HG03442 (cell line): ENCODE results near the gene SLIT2.

Source experiments
- ATAC-seq: cut with Tn5 transposase; IDR thresholded peaks from one replicate; pipeline ENCODE4 v1.9.1; 2021; ENCODE audit warnings: mild to moderate bottlenecking, moderate library complexity; ENCODE audit not compliant: unreplicated experiment

The SLIT2 gene, protein sequence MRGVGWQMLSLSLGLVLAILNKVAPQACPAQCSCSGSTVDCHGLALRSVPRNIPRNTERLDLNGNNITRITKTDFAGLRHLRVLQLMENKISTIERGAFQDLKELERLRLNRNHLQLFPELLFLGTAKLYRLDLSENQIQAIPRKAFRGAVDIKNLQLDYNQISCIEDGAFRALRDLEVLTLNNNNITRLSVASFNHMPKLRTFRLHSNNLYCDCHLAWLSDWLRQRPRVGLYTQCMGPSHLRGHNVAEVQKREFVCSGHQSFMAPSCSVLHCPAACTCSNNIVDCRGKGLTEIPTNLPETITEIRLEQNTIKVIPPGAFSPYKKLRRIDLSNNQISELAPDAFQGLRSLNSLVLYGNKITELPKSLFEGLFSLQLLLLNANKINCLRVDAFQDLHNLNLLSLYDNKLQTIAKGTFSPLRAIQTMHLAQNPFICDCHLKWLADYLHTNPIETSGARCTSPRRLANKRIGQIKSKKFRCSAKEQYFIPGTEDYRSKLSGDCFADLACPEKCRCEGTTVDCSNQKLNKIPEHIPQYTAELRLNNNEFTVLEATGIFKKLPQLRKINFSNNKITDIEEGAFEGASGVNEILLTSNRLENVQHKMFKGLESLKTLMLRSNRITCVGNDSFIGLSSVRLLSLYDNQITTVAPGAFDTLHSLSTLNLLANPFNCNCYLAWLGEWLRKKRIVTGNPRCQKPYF (N-terminal part only)

DNA sequence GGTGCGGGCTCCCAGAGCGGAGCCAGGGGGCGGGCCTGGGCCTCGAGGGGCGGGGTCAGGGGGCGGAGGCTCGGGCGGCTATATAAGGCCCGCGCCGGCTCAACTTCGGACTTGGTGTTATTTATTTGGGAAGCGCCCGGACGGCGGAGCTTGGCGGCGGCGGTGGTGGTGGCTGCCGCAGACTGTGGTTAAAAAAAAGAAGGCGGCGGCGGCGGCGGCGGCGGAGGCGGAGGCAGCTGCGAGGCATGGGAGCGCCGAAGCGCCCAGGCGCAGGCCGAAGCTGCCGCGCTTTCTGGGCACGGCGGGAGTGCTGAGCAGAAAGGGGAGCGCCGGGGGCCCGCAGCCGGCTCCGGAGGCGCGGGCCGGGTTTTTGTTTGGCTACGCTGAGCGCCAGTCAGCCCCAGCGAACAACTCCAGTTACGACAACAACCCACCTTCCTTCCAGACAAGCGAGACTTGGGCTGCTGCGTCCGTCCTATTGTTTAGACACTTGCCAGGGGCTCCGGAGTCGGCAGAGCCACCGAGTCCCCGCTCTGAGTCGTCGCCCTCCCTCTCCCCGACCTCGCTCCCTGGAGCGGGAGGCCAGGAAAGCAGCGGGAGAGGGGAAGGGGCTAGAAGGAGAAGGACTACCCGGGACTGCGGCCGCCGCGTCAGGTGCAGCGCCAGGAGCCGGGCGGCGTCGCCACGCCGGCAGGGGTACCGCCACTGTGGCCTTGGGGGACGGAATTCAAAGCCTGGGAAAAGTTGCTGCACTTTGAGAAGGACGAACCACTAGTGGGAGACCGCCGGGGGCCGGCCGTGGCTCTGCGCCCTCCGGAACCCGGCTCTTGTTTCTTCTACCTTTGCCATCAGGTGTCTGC lies at the start of gene SLIT2:
TSS of gene SLIT2 (plus strand) at position 110 of the 860 bp plus-strand sequence. CDS start 1,911 bp downstream, outside the sequence.
- ATAC-seq = peak; percentile 84

DNA sequence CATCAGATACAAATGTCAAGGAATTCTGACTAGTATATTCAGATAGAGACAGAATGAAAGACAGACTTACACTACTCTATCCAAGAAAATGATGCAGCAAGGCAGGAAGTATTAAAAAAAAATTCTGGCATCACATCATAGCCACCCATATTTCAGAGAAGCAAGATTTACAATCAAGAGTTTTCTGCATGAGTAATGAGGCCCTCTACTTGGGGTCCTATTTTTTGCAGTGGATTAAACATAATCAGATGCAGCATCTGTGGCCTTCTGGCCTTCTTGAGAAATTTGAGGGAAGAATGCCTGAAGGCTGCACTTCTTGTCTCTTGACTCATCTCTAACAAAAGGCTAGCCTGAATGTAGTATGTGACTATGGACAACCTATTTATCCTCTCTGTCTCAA lies 48.2 kb upstream of the SLIT2 start:
- no peak for ATAC-seq

DNA sequence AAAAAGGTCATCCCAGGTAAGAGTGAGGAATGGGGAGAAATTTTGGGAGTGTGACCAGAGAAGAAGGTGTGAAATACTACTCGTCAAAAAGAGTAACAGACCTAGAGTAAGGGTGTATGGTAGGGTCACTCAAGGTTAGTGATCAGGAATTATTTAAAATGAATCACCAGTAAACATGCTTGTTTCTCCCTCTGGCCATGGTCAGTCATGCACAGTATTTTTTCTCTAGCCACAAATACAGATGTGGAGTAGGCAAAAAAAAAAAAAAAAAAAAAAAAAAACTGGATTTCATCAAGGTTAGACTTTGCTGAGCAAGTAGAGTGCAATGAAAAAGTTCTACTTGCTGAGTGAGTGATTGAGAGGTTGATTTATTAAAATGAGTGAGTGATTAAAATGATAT lies 34.2 kb upstream of the SLIT2 start:
- ATAC-seq = no peak

DNA sequence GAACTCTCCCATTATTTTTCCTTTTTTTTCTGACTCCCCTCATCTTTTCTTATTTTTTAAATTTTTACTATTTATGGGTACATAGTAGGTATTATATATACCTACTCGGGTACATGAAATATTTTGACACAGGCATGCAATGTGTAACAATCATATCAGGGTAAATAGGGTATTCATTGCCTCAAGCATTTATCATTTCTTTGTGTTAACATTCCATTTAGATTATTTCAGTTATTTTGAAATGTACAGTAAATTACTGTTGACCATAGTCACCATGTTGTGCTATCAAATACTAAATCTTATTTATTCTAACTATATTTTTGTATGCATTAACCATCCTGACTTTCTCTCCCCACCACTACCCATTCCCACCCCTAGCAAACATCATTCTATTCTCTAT lies 33.8 kb upstream of the SLIT2 start:
- ATAC-seq = no peak

DNA sequence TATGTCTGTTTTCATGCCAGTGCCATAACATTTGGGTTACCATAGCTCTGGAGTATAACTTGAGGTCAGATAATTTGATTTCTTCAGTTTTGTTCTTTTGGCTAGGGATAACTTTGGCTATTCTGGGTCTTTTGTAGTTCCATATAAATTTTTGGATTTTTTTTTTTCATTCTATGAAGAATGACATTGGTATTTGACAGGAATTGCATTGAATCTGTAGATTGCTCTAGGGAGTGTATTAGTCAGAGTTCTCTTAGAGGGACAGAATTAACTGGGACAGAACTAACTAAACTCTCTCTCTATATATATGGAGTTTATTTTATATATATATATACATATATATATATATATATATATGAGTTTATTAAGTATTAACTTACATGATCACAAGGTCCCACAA lies 32.2 kb upstream of the SLIT2 start:
- no peak for ATAC-seq

DNA sequence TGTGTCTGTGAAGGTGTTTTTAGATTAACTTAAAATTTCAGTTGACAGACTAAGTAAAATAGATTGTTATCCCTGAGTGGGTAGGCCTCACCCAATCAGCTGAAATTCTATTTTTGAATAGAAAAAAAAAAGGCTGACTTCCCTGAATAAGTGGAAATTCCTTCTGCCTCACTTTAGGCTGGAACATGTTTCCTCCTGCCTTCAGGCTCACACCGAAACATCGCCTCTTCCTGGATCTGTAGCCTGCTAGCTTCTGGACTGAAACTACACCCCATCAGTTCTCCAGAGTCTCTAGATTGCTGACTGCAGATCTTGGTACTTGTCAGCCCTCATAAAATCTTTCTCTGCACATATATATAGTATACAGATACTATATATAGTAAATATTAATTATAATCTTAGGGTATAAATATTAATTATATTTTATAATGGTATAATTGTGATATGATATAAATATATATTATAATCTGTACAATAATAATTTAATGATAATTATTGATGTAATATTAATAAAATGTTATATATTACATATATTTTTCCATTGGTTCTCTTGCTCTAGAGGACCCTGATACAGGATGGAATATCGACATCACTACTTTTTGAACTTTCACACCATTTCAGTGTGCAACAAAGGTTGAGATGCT lies 13.7 kb upstream of the SLIT2 start:
- no peak for ATAC-seq

DNA sequence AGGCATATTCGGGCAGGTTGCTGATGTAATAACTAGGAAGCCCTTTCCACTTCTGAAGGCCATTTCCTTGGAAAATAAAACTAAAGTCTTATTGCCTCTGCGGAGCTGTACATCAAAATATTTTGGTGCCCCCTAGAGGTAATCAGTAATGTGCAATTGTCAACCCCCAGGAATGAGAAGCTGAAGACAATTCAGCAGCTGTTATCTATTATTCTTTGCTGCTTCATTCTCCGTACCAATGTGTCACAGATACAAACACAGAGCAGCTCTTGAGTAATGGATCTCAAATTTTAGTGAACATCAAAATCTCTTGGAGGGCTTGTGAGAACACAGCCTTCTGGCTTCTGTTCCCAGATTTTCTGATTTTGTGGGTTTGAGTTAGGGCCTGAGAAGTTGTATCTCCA lies 3.5 kb upstream of the SLIT2 start:
- ATAC-seq = no peak

DNA sequence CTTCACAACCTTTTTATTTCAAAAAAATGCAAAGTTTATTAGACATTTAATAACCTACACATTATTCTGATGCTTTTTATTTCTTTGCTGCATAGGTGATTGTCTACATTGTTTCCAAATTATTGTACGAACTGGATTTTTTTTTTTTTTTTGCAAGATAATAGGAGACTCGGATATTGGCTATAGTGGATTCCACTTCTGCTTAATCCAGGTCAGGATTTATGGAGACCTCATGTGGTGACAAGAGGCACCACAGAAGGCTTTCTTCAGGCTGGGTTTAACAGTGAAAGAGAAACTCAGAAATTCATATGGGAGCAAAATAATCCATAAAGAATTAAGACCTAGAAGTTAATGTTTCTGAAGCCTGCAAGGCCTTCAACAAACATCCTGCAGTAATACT lies 2.4 kb upstream of the SLIT2 start:
- no peak for ATAC-seq

DNA sequence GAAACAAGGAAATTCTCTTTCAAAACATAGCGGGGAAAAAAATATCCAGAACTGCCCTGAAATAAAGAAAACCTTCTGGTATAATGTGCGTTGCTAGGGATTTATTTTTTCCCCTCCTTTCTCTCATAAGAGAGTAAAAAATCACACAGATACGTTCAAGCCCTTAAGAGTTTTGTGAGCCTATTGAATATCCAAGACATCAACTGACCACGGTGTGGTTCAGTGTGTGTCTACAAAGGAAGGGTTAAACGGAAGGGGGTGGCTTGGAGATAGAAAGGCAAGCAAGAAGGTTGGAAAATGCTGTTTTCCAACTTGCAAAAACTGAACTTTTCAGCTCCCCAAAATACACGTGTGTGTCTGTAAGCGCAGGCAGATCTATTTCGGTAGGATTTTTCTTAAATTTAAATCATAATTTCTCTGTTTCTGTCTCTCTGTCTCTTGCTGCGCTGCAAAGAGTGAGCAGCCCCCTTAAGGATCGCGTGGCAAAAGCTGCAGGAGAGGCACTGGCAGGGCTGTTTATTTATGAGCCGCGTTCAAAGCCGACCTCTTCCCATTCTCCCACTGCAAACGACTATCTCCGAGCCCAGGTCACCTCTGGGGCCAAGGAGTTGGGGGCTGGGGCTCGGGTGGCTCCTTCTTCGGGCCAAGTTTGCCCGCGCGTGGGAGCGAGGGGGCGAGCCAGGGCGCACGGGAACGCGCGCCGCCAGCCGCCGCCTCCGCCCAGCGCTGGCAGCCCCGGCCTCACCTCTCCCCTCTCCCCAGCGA lies 492 bp upstream of the SLIT2 start:
- no peak for ATAC-seq

DNA sequence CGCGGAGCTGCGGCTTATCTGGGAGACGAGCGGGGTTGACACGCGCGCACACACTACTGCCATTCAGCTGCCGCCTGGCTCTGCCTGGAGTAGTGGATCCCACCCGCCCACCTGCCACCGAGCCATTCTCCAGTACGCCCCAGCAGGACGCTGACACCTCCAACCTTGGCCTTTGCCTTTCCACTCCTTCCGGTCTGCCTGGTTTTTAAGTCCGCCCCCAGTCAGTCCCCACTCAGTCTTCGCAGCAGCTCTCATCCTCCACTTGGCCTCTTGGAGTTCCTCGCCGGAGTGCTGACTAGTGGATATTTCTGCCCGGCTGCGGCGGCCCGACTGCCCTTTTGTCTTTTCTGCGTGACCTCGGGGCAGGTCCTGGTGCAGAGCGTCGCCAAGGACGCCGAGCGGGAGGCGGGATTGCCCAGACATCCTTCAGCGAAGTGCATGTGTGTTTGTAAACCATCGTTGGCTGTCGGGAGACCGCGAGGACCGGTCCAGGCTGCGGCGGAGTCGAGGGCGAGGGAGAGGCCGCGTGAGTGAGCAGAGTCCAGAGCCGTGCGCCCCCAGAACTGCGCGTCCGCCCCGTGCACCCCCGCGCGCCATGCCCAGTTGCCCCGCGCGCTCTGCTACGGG lies 1.1 kb downstream of the SLIT2 start:
- ATAC-seq = no peak

DNA sequence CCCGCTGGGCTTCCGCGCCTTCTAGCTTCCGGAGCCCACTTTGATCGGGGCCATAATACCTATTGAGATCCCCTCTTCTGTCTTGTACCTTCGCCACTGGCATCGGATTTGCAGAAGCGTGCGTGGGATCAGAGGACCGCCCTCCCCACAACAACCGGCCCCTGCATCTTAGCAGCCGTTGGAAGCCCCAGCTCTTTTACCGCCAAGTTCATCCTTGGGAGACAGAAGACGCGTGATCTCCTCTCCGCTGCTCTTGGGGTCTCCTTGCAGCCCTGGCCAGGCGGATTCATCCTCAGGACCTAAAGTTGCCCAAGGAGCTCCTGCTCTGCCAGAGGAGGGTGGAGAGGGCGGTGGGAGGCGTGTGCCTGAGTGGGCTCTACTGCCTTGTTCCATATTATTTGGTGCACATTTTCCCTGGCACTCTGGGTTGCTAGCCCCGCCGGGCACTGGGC lies 1.6 kb downstream of the SLIT2 start:
- ATAC-seq = no peak

DNA sequence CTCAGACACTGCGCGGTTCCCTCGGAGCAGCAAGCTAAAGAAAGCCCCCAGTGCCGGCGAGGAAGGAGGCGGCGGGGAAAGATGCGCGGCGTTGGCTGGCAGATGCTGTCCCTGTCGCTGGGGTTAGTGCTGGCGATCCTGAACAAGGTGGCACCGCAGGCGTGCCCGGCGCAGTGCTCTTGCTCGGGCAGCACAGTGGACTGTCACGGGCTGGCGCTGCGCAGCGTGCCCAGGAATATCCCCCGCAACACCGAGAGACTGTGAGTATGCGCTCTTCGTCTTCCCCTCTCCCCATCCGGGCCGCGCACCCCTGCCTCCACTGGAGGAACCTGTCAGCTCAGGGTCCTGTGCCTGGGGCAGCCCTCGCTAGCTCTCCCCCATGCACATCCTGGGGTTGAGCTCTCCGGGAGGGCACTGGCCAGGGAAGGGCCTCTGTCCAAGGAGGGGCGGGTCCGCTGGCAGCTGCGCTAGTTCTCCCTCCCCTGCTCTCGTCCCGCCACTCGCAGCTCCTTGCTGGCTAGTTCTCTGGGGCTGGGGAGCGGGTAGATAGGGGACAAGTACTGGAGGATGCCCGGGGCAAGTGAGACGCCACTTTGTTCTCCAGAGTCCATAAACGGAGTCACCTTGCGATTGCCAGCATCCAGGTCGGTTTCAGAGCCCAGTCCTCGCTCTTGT lies 2.2 kb downstream of the SLIT2 start:
- no peak for ATAC-seq

DNA sequence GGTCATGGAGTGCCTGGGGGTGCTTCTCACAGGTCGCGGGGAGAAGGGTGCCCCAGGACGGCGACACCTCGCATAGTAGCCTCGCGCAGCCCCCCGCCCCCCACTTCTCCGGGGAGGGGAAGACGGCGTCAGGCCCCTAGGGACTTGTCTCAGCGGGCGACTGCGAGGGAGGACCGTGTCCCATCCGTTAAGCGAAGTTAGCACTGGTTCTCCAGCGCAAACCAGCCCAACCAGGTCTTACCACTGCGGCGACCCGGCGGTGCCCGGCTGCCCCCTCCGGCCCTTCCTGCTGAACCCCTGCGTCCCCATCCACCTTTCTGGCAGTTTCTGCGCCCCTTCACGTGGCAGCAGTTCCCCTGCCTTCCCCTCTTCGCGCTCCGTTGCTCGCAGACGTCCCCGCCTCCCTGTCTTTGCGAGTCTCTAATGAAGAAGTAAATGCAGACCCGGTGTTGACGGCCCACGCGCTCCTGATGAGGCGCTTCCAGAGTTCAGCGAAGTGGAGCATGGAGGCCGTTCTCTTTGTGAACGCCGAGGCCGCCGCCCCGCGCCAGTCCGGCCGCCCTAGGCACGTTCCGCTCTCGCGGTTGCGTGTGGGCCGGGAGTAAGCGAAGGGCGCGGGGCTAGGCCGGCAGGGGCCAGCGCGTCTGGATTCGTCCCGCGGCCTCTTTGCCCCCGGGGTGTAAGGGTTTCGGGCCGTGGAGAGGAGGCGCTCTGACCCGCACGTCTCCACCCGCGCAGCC lies 3.0 kb downstream of the SLIT2 start:
- ATAC-seq = no peak

DNA sequence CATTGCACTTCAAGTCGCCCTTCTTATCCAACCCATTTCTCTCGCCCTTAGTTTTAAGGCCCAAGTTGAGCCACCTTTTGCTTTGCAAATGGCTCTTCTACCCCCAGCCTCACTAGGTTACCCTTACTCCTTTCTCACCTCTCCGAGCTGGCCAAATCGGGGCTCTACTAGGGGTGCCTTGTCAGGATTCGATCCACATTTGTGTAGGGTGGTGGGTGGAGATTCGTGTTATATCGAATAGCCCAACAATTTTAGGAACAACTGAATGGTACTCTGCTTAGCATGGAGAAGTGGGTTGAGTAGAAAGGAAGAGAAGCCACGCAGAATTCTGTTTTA lies 3.5 kb downstream of the SLIT2 start:
- ATAC-seq = no peak

DNA sequence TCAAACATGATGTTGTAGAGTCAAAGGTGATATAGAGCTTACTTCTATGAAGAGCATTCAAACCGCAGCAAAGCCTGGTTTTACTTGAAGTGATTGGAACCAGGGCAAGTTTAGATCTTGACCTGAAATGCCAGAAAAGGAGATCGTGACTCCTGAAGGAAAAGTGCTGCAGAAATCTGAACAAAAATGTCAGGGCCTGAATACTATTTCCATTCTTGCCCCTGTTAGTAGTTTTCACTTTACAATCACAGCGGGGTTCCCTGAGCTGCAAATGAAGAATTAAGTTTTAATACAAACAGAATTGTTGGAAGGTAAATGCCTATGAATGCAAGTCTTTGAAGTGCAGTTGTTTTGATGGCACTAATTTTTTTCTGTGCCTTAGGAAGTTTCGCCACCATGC lies 4.1 kb downstream of the SLIT2 start:
- ATAC-seq = no peak

DNA sequence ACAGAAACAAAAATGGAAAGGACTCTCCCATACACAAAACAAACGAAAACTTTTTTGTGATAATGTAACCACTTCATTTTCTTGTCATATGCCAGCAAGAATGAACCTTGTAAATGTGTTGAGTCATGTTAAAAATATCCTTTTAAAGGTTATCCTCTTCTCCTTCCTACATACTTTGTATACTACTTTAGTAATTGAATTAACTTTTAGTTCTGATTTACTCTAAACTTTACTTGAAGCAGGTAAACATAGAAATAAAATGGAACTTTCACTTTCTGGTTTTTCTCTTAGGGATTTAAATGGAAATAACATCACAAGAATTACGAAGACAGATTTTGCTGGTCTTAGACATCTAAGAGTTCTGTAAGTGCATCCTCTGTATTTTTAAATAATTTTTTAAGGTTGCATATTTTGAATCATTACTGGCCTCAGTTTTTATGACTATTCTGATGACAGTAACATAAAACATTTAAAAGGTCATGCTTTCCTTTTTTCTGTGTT lies 4.7 kb downstream of the SLIT2 start:
- no peak for ATAC-seq

DNA sequence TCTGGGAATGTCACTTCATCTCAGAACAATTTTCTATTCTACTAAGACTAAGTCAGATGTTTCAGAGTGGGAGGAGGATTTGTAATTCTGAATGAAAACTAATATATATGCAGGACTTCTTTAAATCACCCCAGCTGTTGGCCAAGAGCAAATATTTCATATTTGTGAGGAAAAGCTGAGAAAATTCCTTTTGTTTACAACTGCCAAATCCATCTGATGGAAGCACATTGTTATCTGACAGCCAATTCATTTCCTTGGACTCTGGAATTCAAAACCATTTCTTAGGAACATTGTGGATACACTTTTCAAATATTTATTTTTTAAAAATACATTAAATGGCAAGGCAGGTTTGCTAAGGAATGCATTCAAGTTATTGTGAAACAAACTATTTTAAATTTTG lies 8.0 kb downstream of the SLIT2 start:
- ATAC-seq = no peak

DNA sequence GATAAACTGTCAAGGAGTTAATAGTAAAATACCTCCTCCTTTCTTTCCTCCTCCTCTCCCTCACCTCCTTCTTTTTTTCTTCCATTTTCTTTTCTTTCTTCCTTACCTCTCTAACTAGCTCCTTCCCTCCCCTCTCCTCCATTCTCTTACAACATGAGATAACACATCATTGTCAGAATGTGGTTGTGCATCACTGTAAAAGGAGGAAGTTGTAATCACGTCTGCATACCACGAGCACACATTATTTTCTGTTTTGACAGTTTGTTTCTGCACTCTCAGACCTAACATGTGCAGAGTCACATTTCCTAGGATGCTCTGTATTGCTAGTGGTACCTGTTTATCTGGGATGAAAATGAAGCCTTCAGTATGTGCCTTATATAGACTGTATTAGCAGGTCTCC lies 9.1 kb downstream of the SLIT2 start:
- no peak for ATAC-seq
